NCI-H460 (cell line): ENCODE data around the gene SLC52A3. TPM values are rescaled to one million over a fixed set of nuclear protein-coding genes. Genes with fewer than 3 reads are reported as not detected.
"Not testable (repeated sequence)": the region's sequence is repeated elsewhere in the genome, so short reads cannot be mapped to it uniquely, and the experiment has no call there.

Experiments used
- DNase-seq: peaks from one replicate; pipeline ENCODE4 v3.0.0-alpha.2; 2016; ENCODE audit warnings: low read depth; ENCODE audit errors: extremely low read depth
- polyA plus RNA-seq: library from polyadenylated mRNA; depleted of rRNA; stranded (reverse); fragments of >200 nt; gene quantifications from 2 replicates; pipeline ENCODE4 v1.2.3, GENCODE V29; 2014; cell fraction: nucleus; rRNA removed
- total RNA-seq: library from RNA; depleted of rRNA; stranded (reverse); fragments of >200 nt; shearing (Covaris generic); gene quantifications from 2 replicates; pipeline ENCODE4 v1.2.3, GENCODE V29; 2014; rRNA removed

The SLC52A3 gene
- 0.02 TPM in 1 of 2 replicates, not detected in the other for total RNA-seq
- polyA plus RNA-seq = not detected in 2 replicates

DNA sequence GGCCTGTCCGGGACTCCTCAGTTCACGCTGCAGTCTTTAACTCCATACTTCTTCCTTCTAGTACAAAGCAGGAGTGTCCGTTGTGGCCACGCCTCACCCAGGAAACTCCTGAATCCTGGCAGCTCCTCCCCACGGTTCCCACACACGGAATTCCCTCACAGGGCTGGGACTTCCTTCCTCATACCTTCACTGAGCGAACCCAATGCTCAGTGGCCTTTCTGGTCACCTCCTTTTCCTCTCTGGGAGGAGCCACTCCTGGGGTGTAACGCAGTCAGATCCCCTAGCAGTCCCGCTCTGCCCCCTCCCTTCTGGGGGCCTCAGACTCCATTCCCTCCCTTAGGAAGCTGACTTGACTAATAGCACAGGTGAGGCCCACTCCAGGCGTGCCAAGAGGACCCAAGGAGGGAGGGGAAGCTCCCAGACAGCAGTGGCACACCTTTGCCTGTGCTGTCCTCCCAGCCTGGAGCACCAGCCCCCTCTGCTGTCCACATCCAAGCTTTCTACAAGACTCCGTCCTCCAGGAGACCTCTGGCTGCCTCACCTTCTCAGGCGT lies at the start of gene SLC52A3:
SLC52A3 (minus strand) TSS at position 75 of the 553 bp plus-strand sequence. CDS start 2,726 bp downstream, outside the sequence.
- DNase-seq = no peak

DNA sequence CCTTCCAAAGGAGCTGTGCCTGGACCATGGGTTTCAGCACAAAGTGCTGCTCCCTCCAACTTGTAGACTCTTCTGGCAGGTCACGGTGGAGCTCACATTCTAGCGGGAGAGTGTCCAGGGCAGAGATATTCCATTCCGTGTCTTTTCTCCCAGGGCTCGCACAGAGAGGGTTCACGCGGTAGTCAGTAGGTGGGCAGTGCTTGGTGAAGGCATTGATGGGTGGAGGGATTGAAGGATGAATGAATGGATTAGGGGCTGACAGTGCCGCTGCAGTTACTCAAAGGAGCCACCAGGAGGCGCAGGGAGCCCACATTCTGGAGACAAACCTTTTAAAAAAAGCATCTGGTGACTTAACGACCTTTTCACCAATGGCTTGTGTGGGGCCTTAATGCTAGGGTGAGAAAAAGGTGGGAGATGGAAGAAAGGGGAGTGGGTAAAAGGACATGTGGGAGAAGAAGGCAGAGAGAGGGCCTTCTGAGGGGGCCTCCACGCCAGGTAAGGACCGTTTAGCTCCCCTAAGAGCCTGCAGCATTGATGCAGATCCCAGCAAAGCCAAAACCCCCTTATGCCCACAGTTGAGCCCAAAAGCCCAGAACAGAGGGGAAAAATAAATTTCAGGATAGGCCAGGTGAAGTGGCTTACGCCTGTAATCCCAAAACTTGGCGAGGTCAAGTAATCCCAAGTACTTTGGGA lies 47.8 kb upstream of the SLC52A3 start:
- DNase-seq = peak; percentile 61

DNA sequence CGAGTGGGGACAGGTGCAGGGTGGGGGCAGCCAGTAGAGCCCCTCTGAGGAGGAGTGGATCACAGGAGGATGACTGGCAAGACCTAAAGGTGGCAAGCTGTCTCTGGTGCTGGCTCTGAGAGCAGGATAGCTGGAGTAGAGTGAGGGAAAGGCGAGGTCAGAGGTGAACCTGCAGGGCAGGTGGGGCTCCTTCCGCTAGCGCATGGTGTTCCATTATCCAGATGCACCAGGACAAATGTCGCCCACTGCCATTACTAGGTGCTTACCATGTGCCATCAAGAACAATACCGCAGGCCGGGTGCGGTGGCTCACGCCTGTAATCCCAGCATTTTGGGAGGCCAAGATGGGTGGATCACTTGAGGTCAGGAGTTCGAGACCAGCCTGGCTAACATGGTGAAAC lies 46.9 kb upstream of the SLC52A3 start:
- DNase-seq = no peak

DNA sequence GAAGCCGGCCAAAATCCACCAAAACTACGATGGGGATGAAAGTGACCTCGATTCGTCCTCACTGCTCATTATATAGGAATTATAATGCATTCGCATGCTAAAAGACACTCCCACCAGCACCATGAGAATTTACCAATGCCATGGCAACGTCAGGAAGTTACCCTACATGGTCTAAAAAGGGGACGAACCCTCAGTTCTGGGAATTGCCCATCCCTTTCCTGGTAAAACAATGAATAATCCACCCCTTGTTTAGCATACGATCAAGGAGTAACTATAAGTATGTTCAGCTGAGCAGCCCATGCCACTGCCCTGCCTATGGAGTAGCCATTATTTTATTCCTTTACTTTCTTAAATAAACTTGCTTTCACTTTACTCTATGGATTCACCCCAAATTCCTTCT lies 45.1 kb upstream of the SLC52A3 start:
- no peak for DNase-seq

DNA sequence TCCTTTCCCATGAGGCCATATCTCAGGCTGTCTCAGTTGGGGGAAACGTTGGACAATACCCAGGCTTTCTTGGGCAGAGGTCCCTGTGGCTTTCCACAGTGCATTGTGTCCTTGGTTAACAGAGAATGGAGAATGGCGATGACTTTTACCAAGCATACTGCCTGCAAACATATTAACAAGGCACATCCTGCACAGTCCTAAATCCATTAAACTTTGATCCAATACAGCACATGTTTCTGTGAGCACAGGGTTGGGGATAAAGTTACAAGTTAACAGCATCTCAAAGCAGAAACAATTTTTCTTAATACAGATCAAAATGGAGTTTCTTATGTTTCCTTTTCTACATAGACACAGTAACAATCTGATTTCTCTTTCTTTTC lies 44.1 kb upstream of the SLC52A3 start:
- DNase-seq = not testable (repeated sequence)

DNA sequence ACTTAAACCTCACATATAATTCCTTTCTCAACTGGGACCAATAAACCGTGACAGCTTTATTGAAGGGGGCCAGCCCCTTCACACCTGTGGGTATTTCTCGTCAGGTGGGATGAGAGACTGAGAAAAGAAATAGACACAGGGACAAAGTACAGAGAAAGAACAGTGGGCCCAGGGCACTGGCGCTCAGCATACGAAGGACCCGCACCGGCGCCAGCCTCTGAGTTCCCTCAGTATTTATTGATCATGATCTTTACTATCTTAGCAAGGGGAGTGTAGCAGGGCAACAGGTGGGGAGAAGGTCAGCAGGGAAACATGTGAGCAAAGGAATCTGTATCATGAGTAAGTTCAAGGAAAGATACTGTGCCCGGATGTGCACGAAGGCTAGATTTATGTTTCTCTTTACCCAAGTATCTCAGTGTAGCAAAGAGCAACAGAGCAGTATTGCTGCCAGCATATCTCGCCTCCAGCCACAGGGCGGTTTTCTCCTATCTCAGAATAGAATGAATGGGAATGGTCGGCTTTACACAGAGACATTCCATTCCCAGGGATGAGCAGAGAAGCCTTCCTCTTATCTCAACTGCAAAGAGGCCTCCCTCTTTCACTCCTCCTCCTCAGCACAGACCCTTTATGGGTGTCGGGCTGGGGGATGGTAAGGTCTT lies 43.6 kb upstream of the SLC52A3 start:
- DNase-seq = not testable (repeated sequence)

DNA sequence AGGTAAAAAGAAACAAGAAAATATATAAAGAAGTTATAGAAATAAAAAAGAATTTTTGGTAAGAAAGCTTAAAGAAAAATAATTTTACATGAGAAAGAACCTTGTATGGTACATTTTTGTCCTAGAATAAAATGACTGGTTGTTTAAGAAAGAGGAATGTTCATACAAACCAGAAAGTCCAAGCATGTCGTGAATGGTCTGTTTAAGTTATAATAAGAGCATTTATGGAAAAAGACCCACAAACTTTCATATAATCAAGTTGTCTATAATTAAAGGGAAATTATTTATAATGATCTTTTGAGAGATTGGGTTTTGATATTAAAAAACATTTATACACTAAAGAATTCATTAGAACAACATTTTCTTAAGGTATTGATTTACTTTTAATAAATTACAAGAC lies 37.4 kb upstream of the SLC52A3 start:
- no peak for DNase-seq

DNA sequence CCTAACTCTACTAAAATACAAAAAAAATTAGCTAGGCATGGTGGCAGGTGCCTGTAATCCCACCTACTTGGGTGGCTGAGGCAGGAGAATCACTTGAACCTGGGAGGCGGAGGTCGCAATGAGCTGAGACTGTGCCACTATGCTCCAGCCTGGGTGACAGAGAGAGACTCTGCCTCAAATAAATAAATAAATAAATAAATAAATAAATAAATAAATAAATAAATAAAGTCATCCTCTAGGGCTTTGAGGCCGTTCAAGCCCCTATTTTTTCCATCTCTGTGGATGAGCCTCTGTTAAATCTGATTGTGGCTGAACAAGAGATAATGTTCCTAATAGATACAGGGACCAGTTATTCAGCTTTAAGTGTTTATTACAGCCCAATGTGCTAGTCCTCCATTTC lies 33.4 kb upstream of the SLC52A3 start:
- DNase-seq = no peak

DNA sequence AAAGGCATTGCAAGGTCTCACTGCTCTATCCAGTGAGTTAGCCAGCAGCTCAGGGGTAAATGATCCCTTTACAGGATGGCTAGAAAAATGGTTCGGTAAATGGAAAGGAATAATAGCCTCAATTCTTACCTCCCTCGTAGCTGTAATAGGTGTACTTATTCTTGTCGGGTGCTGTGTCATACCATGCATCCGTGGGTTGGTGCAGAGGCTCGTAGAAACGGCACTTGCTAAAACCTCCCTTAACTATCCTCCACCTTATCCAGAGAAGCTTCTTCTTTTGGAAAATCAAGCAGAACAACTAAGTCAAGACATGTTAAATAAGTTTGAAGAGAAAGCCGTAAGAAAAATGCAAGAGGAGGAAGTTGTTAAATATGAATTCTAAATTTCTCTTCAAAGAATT lies 31.7 kb upstream of the SLC52A3 start:
- DNase-seq = not testable (repeated sequence)

DNA sequence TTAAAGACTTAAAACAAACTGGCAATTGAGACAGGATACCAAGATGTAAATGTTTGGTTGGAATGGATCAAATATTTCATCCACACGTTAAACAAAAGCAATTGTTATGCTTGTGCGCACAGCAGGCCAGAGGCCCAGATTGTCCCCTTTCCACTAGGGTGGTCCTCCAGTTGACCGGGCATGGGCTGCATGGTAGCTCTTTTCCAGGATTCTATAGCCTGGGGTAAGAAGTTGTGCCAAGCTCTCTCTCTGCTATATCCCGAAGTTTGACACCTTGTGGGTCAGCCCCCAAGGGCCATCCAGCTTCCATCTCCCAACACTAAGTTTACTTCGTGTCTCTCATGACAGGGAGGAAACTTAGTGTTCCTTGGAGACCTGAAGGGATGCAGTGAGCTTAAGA lies 30.4 kb upstream of the SLC52A3 start:
- not testable (repeated sequence) for DNase-seq

DNA sequence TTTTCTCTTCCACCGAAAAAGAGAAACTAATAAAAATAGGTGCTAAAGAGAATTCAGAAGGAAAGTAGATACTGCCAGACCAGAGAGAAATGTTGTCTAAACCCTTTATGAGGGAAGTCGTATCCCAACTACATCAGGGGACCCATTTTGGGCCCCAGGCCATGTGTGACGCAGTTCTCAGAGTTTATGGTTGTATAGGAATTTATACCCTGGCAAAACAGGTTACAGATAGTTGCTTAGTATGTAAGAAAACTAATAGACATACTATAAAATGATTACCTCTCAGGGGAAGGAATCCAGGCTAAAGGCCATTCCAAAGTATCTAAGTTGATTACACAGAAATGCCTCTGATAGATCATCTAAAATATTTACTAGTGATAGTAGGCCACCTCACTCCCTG lies 28.6 kb upstream of the SLC52A3 start:
- no peak for DNase-seq

DNA sequence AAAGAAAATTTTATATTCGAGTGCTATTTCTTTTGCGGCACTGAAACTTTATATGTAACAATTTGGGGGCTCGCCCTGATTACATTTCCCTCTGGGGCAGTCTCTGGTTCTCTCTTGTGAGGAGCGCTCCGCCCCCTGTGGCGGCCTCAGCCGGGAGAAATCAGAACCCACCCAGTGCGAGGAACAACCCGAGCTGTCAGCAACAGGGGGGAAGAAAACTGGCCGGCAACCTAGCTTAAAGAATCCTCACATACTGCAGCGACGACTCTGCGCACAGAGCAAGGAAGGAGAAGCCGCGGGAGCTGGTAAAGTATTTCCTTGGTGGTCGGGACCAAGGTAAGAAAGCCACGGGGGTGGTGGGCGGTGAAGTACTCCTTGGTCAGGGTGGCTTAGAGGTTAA lies 23.9 kb upstream of the SLC52A3 start:
- no peak for DNase-seq

DNA sequence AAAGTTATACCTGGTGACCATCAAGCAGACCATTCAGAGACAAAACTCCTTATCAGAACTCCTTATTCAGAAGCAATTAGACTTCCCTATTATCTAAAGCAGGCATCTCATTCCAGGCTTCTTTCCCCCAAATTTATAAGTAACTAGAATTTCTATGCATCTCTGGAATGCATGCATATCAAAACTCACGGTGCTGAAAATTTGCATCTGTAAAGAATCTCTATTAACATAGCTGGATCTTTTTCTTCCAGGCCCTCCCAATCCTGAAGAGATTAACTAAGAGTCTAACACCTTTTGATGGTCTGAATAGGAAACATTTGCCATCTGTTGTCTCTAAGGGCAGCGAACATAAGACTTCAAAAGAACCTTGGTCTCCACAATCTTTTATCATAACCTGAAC lies 22.8 kb upstream of the SLC52A3 start:
- DNase-seq = no peak

DNA sequence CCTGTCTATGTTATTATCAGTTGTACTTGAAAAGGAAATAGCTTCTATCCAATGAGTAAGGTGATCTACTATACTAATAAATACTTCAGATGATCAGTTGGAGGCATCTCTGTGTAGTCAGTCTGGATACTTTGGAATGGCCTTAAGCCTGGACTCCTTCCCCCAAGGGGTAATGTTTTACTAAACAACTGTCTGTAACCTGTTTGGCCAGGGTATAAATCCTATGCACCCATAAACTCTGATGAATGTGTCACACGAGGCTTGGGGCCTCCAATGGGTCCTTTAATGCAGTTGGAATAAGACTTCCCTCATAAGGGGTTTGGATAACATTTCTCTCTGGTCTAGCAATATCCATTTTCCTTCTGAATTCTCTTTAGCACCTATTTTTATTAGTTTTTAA lies 19.5 kb upstream of the SLC52A3 start:
- no peak for DNase-seq

DNA sequence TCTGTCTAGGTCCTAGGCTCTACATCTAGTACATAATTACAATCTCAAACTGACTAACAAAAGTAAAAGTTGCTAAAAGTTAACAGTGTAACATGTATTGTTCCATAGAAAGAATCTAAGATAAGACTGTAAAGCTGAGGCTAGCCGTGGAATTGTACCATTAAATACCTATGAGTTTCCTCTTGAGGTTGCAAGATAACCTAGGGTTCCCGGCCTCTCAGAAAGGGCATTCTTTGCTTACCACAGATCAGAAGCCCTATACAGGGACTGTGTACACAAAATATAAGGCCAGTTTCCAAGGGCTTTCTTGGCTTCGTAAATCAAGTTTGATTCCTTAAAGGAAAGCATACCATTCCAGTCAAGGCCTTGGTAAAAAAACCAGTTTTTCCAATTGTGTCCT lies 11.5 kb upstream of the SLC52A3 start:
- no peak for DNase-seq

DNA sequence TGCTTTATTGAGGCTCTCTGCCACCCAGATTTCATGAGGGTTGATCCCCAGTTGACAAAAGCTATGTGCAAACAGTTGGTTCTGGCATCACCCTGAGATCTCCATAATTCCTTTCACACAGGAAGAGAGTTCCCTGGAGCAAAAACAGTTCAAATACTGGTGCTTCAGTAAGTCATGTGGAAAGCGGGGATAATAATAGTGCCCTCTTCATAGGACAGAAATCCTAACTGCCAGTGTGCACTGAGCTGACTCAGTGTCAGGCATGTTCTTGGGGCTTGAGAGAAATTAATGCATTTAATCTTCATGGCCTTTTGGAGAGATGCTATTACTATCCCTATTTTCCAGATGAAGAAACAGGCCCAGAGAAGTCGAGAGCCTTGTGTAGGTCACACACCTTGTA lies 7.9 kb upstream of the SLC52A3 start:
- DNase-seq = no peak

DNA sequence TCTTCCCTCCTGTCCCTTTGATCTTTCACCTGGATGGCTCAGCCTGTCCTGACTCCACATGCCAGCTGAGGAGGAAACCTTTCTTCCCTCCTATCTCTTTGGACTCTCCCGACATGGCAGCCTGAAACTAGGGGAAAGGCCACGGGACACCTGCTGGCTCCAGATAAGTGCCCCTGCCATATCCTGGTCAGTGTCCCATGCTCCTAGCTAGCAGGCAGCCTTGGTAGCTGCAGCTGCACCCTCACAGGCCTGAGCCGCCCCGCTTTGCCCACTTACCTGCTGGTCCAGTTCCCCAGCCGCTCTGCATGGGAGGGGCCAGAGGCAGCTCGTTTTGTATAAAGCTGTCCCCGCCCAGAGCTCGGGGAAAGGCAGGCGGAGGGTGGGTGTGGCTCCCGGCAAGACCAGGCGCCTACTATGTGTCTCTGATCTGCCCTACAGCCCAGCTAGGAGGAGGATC lies 7.4 kb upstream of the SLC52A3 start:
- DNase-seq = no peak

DNA sequence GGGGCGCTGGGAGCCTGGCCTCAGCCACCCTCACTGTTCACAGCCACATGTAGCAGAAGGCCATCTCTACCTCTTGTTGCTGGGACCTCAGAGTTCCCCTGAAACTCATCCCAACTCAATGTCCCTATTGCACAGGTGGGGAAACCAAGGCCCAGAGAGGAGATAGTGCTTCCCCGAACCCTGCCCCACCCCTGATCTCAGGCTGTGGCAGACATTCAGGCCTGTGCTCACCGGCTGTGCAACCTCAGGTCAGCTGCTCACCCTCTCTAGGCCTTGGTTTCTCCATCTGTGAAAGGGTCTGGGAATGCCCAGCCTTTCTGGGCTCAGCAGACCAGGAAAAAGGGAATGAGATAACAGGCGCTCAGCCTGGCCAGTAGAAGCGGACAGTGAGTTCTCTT lies 6.4 kb upstream of the SLC52A3 start:
- DNase-seq = no peak

DNA sequence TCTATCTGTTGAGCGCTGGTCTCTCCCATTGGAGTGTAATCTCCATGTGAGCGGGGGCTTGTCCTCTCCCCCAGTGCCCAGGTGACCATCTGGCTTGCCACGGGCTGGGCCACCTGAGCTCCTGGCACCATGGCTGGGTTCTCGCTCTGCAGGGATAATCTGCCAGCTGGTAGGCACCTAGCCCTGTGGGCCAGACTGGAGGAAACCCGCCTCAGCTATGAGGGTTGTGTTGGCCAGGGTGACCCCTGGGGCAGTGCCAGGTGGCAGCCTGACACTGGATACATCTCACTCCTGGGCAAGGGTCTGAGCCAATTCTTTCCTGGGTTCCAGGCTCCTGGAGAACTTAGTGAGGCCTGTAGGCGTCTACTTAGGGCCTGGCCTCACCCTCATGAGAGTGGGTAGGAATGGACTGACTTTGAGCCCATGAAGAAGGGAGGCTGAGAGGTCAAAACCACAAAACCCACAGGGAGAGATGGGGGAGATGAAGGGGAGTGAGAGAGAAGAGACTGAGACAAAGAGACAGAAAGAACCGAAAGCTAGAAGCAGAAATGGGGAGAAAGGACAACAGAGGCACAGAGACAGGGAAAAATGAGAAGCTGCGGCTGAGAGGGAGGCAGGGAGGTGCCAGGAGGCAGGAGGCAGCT lies 5.8 kb upstream of the SLC52A3 start:
- no peak for DNase-seq

DNA sequence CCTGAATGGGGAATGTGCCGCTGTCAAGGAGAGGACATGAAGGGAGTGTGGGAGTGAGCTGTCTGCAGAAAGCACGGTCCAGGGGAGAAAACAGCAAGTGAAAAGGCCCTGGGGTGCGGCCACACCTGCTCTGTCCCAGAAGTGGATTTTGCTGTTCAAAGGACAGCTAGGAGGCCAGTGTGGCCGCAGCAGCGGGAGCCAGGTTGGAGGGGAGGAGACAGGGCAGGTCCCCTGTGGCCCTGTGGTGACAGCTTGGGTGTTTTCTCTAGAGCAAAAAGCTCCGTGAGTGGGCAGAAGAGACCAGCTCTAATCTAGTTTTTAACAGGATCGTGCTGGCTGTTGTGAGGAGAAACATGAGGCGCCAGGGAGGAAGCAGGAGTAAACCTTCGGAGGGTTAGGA lies 4.5 kb upstream of the SLC52A3 start:
- no peak for DNase-seq

DNA sequence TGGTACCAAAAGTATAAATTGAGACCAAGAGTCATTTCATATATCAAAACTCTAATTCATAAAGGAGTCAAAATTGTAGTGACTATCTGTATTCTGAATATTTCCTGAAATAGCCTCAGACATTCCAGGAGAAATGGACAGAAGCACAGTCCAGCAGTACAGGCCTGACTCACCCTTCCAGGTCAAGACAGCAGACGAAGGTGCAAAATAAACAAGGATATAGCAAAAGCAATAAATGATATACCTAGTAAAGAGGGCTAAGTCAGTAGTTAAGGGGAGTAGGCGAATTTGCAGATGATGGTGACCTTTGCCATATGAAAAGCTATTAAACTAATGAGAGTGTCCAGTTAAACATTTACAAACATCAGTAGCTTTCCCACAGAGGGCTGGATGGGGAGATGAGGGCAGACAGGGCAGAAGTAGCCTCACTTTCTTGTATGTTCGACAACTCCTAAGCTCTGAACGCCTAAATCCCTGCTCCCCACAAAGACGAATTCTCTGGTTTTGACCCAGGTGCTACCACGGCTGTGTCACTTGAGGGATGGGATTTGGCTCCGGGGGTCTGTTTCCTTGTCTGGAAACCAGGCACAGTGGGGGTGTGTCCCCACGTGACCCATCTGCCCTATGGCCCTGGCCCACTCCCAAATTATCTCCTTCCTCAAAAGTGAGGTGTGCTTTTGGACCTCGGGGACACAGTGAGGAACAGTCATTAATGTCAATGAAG lies 3.6 kb upstream of the SLC52A3 start:
- no peak for DNase-seq
